MV-4-11 (cell line): Measurements from ENCODE around the gene ETFBKMT.
"Not testable (repeated sequence)": the region's sequence is repeated elsewhere in the genome, so short reads cannot be mapped to it uniquely, and the experiment has no call there.

Source experiments
- DNase-seq: peaks from one replicate; lab custom pipeline; 2025; lab: John Stamatoyannopoulos, UW

ETFBKMT gene

DNA sequence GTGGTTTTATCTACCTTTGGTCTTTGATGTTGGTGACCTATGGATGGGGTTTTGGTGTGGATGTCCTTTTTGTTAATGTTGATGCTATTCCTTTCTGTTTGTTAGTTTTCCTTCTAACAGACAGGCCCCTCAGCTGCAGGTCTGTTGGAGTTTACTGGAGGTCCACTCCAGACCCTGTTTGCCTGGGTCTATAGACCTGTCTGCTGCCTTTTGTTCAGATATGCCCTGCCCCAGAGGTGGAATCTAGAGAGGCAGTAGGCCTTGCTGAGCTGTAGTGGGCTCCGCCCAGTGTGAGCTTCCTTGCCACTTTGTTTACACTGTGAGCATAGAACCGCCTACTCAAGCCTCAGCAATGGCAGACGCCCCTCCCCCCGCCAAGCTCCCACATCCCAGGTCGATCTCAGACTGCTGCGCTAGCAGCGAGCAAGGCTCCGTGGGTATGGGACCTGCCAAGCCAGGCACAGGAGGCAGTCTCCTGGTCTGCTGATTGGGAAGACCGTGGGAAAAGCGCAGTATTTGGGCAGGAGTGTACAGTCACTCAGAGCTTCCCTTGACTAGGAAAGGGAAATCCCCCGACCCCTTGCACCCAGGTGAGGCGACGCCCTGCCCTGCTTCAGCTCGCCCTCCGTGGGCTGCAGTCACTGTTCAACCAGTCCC is 59.2 kb downstream of the ETFBKMT start:
- not testable (repeated sequence) for DNase-seq

DNA sequence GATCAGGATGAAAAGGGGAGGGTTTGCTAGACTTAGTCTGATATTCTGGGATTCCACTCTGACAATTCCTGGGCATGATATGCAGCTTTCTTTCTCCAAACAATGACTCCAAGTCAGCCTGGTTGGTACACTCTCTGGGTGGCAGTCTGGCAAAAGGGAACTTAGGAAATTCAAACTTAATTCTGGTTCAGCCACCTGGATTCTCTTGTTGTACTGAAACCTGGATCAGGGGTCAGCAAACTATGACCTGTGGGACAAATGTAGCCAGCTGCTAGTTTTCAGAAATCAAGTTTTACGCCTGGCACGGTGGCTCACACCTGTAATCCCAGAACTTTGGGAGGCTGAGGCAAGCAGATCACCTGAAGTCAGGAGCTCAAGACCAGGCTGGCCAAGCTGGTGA is 63.1 kb downstream of the ETFBKMT start:
- no peak for DNase-seq
